ENCODE data around the gene ETS2.

Gene ETS2

GRCh38 chr21:38834725-38835124 lies 29.0 kb downstream of the ETS2 start:
- no peak overlapping the region for H3K27ac Mint-ChIP-seq
- H3K9me3 Mint-ChIP-seq: peaks cover 3% of the 10 kb centered on the region
- no peaks in the 10 kb centered on the region for H3K36me3 Mint-ChIP-seq (ENCODE audit: low read depth)
- H3K4me1 Mint-ChIP-seq: peaks cover 12% of the 10 kb centered on the region
- no peak overlapping the region for H3K4me3 Mint-ChIP-seq
- TF ChIP-seq, protein P1, sequence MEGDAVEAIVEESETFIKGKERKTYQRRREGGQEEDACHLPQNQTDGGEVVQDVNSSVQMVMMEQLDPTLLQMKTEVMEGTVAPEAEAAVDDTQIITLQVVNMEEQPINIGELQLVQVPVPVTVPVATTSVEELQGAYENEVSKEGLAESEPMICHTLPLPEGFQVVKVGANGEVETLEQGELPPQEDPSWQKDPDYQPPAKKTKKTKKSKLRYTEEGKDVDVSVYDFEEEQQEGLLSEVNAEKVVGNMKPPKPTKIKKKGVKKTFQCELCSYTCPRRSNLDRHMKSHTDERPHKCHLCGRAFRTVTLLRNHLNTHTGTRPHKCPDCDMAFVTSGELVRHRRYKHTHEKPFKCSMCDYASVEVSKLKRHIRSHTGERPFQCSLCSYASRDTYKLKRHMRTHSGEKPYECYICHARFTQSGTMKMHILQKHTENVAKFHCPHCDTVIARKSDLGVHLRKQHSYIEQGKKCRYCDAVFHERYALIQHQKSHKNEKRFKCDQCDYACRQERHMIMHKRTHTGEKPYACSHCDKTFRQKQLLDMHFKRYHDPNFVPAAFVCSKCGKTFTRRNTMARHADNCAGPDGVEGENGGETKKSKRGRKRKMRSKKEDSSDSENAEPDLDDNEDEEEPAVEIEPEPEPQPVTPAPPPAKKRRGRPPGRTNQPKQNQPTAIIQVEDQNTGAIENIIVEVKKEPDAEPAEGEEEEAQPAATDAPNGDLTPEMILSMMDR (IDR thresholded peaks at IDR 0.05; ENCODE audit: unreplicated experiment in 3 of 3): no peak
- peaks cover 11% of the 10 kb centered on the region for H3K27me3 Mint-ChIP-seq (ENCODE audit: low read depth)

GRCh38 chr21:38837806-38838461 lies 32.2 kb downstream of the ETS2 start:
- peaks cover 6% of the 10 kb centered on the region for H3K4me1 Mint-ChIP-seq
- TF ChIP-seq, protein P1 (IDR thresholded peaks at IDR 0.05; ENCODE audit: unreplicated experiment in 3 of 3): no peak
- H3K36me3 Mint-ChIP-seq (ENCODE audit: low read depth): no peaks in the 10 kb centered on the region
- H3K27ac Mint-ChIP-seq: no peak overlapping the region
- H3K4me3 Mint-ChIP-seq: no peak overlapping the region
- H3K27me3 Mint-ChIP-seq (ENCODE audit: low read depth): peaks cover 7% of the 10 kb centered on the region
- no peaks in the 10 kb centered on the region for H3K9me3 Mint-ChIP-seq

- H3K9me3 Mint-ChIP-seq: no peaks in the 10 kb centered on the region
- peak overlapping the region in 2 of 3 experiments; percentile 32 to 52 for H3K27ac Mint-ChIP-seq
- H3K36me3 Mint-ChIP-seq (ENCODE audit: low read depth): no peaks in the 10 kb centered on the region
- peaks cover 6% of the 10 kb centered on the region for H3K4me1 Mint-ChIP-seq
- H3K4me3 Mint-ChIP-seq: no peak overlapping the region
- TF ChIP-seq, protein P1 (IDR thresholded peaks at IDR 0.05; ENCODE audit: unreplicated experiment in 3 of 3): no peak
- peaks cover 7% of the 10 kb centered on the region for H3K27me3 Mint-ChIP-seq (ENCODE audit: low read depth)
These were observed 33.0 kb downstream of the ETS2 start for GRCh38 chr21:38838598-38839327.

DNA sequence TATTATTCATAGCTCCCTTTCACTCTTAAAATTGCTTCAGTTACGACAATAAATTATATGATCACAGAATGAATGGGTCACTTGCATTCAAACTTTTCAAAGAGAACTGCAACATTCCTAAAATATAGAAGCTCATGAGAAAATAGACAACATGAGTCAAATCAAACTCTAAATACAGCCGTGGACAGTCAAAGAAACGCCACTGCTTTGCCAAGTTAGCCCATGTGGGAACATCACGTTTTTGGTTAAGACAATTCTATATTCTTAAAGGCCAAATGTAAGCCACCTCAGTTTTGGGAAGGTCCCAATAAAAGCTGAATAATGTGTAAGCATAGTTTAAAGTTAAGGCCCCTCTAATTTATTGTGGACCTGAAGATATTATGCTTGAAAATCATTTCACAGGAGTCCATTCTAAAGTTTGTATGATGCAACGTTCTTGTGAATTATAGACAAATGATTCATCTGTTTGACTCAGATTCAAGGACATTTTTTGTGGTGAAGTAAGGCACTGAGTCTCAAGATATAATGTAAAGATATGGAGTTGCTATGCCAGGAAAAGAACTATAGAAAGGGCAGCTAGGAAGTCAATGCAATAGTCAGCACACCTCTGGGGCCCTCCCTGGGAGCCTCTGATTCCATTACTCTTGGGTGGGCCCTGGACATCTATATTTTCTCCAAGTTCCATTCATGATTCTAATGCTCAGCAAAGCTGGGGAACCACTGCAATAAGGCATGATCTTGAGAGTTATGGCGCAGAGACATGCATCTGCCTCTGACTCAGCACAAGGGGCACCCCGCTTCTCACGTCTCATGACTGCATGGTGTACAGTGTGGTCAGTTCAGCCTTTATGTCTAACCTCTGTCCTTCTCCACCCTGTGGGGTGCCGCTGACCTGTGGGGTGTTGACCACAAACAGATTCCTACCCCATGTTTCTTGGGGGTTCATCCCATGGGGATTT lies 33.9 kb downstream of the ETS2 start:
- no peaks in the 10 kb centered on the region for H3K36me3 Mint-ChIP-seq (ENCODE audit: low read depth)
- H3K4me3 Mint-ChIP-seq: no peak overlapping the region
- TF ChIP-seq, protein P1 (IDR thresholded peaks at IDR 0.05; ENCODE audit: unreplicated experiment in 3 of 3): no peak
- H3K4me1 Mint-ChIP-seq: peaks cover 6% of the 10 kb centered on the region
- H3K27ac Mint-ChIP-seq: peak overlapping the region in 2 of 3 experiments; percentile 52 to 57
- H3K9me3 Mint-ChIP-seq: no peaks in the 10 kb centered on the region
- H3K27me3 Mint-ChIP-seq (ENCODE audit: low read depth): peaks cover 7% of the 10 kb centered on the region

DNA sequence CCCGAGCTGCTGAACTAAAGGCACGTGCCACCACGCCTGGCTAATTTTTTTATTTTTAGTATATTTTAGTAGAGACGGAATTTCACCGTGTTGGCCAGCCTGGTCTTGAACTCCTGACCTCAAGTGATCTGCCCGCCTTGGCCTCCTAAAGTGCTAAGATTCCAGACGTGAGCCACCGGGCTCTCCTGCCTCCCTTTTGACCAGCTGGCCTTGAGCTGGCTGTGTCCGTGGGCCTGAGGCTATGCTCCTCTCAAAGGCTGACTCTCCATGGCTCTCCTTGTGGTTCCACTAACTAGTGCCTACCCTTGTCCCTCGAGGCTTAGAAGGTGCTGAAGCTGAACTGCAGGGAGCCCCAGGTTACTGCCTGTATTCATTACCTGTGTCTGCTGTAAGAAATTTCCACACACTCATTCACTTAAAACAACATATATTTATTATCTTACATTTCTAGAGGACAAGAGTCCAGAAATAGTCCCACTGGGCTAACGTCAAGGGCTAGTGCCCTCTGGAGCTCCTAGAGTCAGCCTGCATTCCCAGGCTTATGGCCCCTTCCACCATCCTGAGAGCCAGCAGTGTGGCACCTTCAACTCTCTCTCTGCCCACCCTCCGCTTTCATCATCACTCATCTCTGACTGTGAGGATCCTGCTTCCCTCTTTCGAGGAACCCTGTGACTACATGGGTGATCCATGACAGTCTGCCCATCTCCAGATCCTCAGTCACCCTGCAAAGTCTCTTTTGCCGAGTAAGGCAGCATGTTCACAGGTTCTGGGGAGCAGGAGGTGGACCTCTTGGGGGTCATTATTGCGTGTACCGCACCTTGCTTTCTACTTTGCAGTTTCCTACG lies 34.9 kb downstream of the ETS2 start:
- Mint-ChIP-seq H3K9me3 (no peaks in the 10 kb centered on the region), H3K27me3 (ENCODE audit: low read depth) (peaks cover under 1% of the 10 kb centered on the region), H3K27ac (no peak overlapping the region), H3K4me3 (no peak overlapping the region), H3K36me3 (ENCODE audit: low read depth) (no peaks in the 10 kb centered on the region), H3K4me1 (peaks cover 6% of the 10 kb centered on the region)
- TF ChIP-seq, protein P1 (IDR thresholded peaks at IDR 0.05; ENCODE audit: unreplicated experiment in 3 of 3): no peak
